ENCODE measurements around the gene MPST.

DNA sequence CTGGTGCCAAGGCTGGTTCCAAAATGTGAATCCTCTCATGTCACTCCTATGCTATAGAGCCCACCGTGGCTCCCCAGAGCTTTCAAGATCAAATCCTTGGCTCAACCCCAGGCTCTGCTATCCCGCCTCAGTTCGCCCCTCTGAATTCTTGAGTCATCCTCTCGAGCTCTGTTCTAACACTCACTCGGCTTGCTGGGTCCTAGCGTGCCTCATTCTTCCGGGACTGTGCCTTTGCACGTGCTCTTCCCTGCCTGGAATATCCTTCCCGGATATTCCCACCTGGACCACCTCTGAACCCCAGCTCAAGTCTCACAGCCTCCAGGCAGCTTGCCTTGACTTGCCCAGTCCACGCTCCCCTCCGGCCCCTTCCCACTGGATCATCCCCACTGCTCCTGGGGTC lies 45.0 kb downstream of the MPST start:
- TF ChIP-seq, protein P1, sequence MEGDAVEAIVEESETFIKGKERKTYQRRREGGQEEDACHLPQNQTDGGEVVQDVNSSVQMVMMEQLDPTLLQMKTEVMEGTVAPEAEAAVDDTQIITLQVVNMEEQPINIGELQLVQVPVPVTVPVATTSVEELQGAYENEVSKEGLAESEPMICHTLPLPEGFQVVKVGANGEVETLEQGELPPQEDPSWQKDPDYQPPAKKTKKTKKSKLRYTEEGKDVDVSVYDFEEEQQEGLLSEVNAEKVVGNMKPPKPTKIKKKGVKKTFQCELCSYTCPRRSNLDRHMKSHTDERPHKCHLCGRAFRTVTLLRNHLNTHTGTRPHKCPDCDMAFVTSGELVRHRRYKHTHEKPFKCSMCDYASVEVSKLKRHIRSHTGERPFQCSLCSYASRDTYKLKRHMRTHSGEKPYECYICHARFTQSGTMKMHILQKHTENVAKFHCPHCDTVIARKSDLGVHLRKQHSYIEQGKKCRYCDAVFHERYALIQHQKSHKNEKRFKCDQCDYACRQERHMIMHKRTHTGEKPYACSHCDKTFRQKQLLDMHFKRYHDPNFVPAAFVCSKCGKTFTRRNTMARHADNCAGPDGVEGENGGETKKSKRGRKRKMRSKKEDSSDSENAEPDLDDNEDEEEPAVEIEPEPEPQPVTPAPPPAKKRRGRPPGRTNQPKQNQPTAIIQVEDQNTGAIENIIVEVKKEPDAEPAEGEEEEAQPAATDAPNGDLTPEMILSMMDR (IDR thresholded peaks at IDR 0.05), result no peak
- TF ChIP-seq POLR2A (IDR thresholded peaks at IDR 0.05), result no peak
